HG03469 (cell line): ENCODE data around the gene KIF25.

Experiments
- ATAC-seq: cut with Tn5 transposase; IDR thresholded peaks from one replicate; pipeline ENCODE4 v1.9.1; 2021; ENCODE audit warnings: mild to moderate bottlenecking, moderate library complexity, moderate number of reproducible peaks; ENCODE audit not compliant: unreplicated experiment

Gene KIF25

GRCh38 chr6:167997642-167998041, at the start of gene KIF25:
TSS of gene KIF25 (plus strand) at chr6:167997671. CDS start at chr6:168029586, 31,915 bp downstream.
- no peak for ATAC-seq

- ATAC-seq, result no peak
Observed at GRCh38 chr6:167947716-167948115, 49.8 kb upstream of the KIF25 start.

GRCh38 chr6:167948716-167949115, 48.8 kb upstream of the KIF25 start:
- ATAC-seq, result no peak

- ATAC-seq, result no peak
Observed at GRCh38 chr6:167949121-167949684, 48.3 kb upstream of the KIF25 start.

- no peak for ATAC-seq
Observed at GRCh38 chr6:167951781-167952511, 45.5 kb upstream of the KIF25 start.

GRCh38 chr6:167952512-167952859, 45.0 kb upstream of the KIF25 start:
- no peak for ATAC-seq

GRCh38 chr6:167953551-167953950, 43.9 kb upstream of the KIF25 start:
- ATAC-seq, result no peak

- ATAC-seq, result no peak
Observed at GRCh38 chr6:167954151-167954550, 43.3 kb upstream of the KIF25 start.

GRCh38 chr6:167956491-167956890, 41.0 kb upstream of the KIF25 start:
- ATAC-seq, result no peak

- no peak for ATAC-seq
Observed at GRCh38 chr6:167956983-167957492, 40.4 kb upstream of the KIF25 start.

GRCh38 chr6:167957626-167958025, 39.8 kb upstream of the KIF25 start:
- no peak for ATAC-seq

GRCh38 chr6:167960579-167960978, 36.9 kb upstream of the KIF25 start:
- ATAC-seq, result no peak

- no peak for ATAC-seq
Observed at GRCh38 chr6:167962711-167963110, 34.8 kb upstream of the KIF25 start.

GRCh38 chr6:167963589-167964057, 33.8 kb upstream of the KIF25 start:
- ATAC-seq, result no peak

GRCh38 chr6:167965592-167966539, 31.6 kb upstream of the KIF25 start:
- ATAC-seq, result no peak

- ATAC-seq, result no peak
Observed at GRCh38 chr6:167966540-167966905, 30.9 kb upstream of the KIF25 start.

- no peak for ATAC-seq
Observed at GRCh38 chr6:167968091-167968490, 29.4 kb upstream of the KIF25 start.

GRCh38 chr6:167970230-167970629, 27.2 kb upstream of the KIF25 start:
- ATAC-seq, result no peak

- ATAC-seq, result no peak
Observed at GRCh38 chr6:167972193-167972592, 25.3 kb upstream of the KIF25 start.

- ATAC-seq, result no peak
Observed at GRCh38 chr6:167973148-167973885, 24.2 kb upstream of the KIF25 start.
